SJSA1 (cell line): ENCODE data around the gene ZBED3. TPM values are rescaled to one million over a fixed set of nuclear protein-coding genes. Genes with fewer than 3 reads are reported as not detected.

Experiments
- total RNA-seq: library from RNA; depleted of rRNA; stranded (reverse); fragments of >200 nt; shearing (Covaris generic); gene quantifications from 2 replicates; pipeline ENCODE4 v1.2.3, GENCODE V29; 2014; rRNA removed

ZBED3 gene
- total RNA-seq, 1 experiment from 2014 or later: 0.29 TPM

Other genes starting within 250 kb of the ZBED3 start
- 0.55 TPM in 1 of 2 replicates, not detected in the other for gene S100Z, start 237.3 kb downstream of the ZBED3 start, total RNA-seq
- 0.11 TPM in 1 of 2 replicates, not detected in the other for gene CRHBP, start 134.2 kb downstream of the ZBED3 start, total RNA-seq
- gene AGGF1, start 56.9 kb downstream of the ZBED3 start, total RNA-seq: 25.2 and 26.7 TPM in 2 replicates
- not detected in 2 replicates for gene PDE8B, start 123.4 kb upstream of the ZBED3 start, total RNA-seq